Stimulated activated CD4-positive, alpha-beta T cell treated with anti-CD3 and anti-CD28 coated beads, TNF-alpha, amount 100 ng/mL, for 48 hours (primary cell): ENCODE results near the gene MYMK.
A peak's percentile ranks its signal among the peaks of the same experiment; 100 is the strongest.

Source experiments
- DNase-seq, 3 donors: peaks; one replicate each; pipeline ENCODE4 v3.0.0-alpha.2; 2020; ENCODE audit warnings: low read depth in 3 of 3

The MYMK gene

DNA sequence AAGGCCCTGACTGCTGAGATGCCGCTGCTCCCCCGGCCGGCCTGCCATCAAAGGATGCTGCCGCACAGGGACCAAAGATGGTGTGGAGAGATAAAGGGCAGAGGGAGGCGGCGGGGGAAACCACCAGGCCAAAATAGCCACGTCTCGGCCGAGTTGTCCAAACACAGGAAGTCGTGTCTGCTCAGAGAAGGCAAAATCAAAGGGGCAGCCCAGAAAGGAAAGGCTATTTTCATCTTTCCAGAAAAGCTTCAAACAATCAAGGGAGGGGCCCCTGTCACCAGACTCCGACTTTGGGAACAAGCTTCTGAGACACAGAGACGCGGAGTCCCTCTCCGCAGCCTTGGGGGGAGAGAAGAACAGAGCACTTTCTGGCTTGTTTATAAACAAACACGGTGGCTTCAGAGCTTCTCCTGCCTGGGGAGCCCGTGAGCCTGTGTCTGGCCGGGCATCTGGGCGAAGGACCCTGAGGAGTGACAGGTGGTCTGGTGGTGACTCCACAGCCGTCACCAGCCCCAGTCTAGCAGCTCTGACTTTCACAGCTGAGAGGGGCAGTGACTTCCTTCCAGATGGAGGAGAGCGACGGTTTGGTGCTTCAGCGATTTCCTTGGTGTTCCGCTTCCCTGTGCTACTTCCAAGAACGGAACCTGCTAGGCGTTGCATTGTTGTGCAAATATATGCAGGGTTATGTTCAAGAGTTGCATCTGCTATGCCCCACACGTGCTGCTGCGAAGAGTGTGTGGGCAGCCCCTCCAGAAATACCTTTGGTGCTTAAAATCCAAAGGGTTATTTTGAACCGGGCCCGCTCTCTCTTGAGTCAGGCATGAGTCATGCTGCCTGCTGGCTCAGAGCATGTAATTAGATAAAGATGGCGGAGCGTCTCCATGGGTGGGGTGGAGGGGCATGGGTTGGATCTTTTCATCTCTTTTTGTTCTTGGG lies 33.7 kb upstream of the MYMK start:
- peak in 2 of 3 donors; percentile 18 to 28 for DNase-seq

DNA sequence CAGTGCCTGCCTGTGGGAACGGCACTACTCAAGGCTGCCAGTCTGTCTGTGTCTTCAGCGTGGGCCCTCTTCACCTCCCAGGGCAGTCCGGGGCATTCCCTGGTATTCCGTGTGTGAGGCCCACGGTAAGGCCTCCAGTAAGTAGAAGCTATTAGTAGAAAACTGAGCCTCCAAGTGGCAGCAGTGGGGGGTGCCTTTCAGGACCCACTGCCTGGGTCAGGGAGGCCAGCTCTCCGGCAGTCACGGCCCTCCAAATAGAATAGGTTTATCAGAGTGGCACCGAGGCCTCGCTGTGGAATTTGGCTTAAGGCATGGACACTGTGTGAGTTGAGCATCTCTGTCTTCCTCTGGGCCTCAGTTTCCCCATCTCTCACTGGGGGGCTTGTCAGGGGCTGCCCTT lies 32.8 kb upstream of the MYMK start:
- no peak for DNase-seq

DNA sequence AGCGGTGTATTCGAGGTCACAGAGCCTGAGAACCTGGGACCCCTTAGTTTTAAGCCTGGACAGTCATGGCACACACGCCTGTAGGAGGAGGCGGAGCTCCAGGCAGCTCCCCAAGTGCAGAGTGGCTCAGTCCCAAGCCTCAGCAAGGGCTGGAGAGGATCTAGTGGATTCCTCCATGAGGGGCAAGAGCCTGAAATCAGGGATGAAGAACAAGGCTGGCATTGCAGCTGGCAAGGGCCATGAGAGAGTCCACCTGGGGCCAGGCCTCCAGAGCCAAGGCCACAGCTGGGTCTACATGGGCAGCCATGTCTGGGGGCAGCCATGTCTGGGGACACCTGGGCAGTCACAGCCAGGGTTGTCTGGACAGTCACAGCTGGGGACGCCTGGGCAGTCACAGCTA lies 31.6 kb upstream of the MYMK start:
- DNase-seq: no peak

DNA sequence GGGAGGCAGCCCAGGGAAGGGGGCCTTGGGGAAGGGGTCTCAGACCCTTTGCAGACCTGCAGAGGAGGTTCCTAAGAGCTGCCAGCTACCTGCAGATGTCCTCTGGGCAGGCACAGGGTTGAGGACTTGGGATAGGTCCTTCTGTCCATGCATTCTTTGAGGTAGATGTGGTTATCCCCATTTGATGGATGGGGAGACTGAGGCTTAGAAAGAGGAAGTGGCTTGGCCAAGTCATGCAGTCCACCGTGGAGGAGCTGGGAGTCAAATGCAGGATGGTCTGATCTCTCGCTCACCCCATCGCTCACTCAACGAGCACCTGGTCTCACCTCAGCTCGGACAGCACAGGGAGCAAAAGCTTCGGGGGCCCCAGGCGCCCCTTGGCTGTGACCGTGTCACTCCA lies 30.0 kb upstream of the MYMK start:
- DNase-seq: no peak

DNA sequence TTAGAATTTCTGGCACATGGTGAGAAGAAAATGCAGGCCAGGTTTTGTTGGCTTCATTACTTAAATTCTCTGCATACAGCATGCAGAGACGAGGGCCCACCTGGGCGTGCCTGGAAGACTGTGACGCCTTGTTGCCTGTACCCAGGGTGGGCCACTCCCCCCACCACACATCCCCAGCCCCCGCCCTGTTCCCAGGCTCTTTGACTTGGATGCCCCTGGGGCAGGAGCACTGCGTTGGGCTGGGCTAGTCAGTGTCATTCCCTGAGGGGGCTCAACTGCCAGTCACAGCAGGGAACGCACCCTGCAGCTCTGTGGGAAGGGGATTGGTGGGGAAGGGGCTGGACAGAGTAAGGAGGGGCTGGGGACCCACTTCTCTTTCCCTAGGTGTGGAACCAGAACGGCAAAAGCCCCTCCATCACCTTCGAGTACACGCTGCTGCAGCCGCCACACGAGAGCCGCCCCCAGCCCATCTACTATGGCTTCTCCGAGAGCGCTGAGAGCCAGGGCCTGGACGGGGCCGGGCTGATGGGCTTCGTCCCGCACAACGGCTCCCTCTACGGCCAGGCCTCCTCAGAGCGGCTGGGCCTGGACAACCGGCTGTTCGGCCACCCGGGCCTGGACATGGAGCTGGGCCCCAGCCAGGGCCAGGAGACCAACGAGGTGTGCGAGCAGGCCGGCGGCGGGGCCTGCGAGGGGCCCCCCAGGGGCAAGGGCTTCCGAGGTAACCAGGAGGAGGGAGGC lies 29.4 kb upstream of the MYMK start:
- DNase-seq: no peak

DNA sequence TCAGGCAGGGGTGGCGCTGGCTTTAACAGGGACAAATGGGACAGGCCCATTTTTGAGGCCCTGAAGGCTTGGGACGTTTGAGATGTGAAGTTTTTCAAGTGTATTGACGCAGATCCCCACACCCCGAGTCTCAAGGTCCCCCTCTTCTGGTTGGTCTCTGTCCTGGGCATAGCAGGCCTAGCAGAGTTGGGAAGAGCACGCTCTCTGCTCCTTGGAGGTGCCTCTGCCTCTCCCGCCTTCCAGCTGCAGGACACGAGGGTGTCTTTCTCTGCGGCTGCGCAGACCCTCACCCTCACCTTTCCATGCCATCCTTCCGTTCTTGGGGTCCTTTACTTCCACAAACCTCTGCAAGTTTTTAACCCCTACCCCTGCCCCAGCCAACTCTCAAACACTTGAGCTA lies 28.4 kb upstream of the MYMK start:
- no peak for DNase-seq

DNA sequence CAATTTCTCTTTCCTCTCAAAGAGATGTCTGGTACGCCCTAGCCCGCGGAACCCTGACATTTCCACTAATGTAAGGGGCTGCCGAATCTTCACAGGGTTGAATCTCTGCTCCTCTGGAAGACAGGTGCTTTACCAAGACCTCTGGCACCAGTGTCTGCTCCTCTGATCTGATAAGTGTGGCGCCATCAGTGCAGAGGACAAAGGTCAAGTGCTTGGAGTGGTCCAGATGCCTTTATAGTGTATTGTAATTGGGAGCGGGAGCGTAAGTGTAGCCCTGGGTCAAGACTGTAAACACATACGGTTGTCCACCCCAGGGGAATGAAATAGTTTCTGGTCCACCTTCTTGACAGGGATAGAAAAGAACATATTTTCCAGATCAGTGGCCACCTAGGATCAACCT lies 27.5 kb upstream of the MYMK start:
- DNase-seq: no peak

DNA sequence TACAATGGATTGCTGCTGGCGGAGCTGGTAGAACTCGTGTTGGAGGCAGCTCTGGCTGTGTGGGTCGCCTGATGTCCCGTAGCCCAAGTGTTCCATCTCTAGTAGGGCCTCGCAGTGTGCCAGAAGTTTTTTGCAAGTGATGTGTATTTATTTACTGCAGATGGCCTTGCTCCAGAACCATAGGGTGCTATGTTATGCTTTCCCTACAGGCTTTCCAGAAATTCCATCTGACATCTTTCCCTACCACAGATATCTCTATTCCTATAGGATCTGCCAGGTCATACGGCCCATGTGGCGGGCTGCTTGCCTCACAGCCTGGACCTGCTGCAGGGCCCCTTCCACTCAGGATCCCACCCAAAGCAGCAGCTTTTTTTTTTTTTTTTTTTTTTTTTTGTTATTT lies 26.7 kb upstream of the MYMK start:
- DNase-seq: no peak

DNA sequence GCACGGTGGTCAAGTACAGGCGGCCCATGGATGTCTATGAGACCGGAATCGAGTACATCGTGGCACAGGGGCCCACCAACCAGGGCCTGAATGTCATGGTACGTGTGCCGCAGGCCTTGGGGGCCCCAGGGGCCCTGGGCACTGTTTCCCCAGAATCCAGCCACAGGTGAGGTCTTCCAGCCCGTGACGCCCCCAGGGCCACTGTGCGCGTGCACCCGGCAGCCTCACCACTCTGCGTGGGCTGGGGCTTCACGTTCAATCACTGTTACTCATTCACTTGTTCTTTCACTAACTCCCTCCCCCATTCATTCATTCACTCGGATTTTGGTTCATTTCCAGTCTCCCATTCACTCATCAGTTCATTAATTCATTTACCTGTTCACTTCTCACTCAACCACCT lies 22.4 kb upstream of the MYMK start:
- DNase-seq: no peak

DNA sequence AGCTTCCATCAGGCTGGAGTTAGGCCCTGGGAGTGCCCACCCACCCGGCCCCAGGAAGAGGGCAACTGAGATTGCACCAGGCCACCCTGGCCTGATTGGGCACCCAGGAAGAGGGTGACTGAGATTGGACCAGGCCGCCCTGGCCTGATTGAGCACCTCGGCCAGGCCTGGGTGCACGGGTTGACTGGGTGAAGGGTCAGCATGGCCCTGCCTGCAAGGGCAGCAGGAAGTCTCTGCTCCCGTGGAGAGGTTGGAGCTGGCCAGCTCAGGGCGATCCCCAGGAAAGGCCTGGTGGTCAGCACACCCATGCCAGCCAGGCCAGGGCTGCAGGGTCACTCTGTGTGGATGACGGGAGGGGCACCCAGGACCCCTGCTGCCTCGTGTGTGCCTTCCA lies 21.5 kb upstream of the MYMK start:
- no peak for DNase-seq

DNA sequence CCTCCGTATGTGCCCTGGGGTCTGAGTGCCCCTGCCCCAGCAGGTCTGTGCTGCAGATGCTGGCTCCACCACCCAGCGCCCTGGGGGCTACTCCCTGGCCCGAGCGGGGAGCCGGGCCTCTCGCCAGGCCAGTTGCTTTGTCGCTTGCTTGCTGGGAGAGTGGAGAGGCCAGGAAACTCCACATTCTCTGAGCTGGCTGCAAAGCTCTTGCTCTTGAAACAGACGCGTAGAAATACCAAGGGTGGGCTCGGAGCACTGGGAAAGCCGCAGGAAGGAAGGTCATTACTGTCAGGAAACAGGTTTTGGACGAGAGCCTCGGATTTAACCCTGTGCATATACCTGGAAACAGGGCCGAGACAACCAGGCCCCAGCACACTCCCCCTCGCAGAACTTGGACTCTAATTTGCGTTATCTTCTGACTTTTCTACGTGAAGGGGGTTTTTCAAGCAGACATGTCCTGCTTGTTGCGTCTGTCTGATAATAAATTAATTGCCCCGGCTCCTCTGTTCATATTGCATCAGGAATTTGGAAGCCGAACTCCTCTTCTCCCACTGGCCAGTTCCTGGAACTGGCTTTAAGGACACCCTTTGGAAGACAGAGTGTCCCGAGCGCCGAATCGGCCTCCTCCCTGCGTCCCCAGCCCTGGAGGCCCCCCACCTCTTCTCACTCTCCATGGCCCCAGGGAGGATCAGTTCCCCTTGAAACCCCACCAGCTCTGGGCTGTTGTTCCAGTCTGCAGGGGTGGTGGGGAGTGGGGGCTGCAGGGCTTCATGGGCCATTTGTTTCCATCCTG lies 20.9 kb upstream of the MYMK start:
- DNase-seq: no peak

DNA sequence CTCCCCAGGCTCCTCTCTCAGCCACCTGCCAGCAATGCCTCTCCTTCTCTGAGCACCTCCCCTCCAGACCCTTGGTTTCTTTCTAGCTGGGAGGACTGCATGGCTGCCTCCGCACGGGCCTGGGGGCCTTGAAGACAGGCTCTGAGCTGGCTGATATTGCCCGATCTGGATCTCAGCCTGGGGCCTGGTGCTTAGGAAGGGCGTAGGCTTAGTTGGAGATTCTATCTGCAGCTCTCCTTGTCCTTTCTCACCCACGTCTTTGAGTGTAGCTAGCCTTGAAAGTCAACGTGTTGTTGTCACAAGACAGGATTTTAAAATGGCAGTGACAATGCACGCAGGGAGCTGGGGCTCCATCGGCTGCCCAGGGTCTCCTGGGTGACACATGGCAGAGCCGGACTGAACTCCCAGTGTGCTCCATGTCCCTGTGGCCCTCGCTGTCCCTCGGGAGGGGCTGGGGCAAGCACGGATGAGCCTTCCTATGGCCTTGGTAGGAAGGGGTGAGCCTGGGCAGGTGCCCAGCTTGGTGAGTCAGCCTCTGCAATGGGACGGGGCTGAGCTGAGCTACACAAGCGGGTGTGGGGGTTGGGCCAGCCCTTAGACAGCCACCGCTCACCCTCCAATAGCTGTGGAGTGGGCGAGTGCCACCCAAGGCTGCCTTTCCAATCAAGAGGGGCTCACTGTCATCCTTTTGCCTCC lies 19.2 kb upstream of the MYMK start:
- no peak for DNase-seq

DNA sequence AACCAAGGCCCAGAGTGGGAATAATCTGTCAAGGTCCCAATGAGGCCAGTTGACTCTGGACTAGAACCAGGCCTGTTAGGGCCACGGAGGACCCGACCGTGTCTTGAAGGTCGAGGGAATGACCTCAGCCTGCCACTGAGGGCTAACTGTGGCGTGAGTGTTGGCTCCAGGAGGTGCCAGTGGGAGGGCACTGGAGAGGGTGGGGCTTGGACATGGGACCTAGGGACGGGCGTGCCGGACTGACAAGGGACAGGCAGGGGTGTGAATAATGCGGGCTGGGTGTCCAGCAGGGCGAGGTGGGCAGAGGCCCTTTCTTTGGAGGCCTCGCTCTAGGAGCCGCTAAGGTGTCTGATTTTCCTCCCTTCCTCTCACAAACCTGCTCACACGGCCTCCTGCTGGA lies 17.2 kb upstream of the MYMK start:
- no peak for DNase-seq

DNA sequence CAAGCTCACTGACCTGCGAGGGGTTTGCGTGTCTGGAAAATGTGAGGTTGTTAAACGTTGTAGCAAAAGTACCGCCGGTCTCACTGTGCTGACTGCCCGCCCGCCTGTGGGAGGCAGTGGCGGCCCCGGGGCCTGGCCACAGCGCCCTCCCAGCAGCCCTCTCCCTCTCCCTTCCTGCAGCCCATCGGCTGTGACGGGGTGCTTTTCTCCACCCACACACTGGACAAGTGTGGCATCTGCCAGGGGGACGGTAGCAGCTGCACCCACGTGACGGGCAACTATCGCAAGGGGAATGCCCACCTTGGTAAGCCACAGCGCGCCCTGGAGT lies 15.9 kb upstream of the MYMK start:
- DNase-seq: no peak

DNA sequence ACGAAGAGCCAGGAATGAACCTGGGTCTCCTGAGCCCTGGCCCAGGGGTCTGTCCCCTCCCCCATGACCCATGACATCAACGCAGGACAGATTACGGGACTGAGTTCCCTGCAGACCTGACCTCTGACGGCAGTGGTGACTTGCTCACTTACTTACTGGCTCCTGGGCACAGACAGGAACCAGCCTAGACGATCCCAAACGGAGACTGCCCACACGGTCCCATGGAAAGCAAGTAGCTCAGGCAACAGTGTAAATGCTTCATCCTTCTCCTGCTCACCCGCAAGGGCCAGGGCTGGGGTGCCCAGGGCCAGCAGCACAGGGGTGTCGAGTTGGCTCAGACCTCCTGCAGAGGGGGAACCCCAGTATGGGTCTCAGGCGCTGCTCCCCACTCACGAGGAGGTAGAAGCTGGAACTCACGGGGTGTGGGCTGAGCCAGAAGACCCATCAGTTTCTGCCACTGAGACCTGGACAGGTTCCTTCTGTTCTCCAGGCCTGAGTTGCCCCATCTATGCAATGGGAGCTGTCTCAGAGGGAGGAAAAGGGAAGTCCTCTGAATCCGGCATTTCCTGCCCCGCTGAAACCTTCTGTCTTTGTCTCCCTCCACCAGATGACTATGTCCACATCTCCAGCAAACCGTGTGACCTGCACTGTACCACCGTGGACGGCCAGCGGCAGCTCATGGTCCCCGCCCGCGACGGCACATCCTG lies 15.4 kb upstream of the MYMK start:
- no peak for DNase-seq

DNA sequence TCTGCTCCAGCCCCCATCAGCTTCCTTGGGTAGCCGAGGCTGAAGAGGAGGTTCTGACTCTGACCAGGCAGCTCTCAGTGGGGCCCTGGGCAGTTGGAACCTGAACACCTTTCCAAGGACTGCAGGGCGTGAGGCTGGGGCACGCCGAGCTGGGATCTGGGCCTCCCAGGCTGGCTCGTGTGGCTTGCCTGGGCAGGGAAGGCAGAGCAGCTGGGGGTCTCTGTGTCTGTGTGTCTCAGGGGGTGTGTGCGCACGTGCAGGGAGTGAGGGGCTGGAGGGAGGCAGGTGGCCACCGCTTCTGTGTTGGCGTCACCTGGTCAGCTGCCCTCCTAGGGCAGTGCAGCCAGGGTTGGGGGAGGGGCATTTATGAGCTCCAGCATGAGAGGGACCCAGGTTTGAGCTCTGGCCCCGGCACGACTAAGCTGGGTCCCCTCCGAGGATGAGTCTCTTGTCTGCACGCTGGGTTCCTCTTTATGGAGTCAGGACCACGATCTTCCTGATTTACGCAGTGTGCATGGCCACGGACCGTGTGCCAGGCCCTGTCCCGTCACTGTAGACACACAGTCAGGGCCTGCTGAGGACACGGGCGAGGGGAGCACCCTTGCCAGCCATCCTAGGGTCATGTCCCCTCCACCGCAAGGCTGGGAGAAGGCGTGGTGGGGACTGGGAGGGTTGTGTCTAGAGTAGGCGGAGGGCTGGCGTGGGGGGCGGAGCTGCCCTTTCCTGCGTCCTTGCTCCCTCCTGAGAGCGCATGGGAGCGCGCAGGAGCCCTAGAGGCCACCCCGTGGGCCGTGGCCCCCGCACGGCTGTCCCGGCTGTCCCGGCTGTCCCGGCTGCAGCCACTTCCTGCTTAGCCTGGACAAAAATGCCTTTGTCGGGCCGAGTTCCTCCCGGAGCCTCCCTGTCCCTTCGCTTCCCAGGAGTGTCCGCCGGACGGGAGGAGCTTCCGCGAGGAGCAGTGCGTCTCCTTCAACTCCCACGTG lies 14.4 kb upstream of the MYMK start:
- no peak for DNase-seq

DNA sequence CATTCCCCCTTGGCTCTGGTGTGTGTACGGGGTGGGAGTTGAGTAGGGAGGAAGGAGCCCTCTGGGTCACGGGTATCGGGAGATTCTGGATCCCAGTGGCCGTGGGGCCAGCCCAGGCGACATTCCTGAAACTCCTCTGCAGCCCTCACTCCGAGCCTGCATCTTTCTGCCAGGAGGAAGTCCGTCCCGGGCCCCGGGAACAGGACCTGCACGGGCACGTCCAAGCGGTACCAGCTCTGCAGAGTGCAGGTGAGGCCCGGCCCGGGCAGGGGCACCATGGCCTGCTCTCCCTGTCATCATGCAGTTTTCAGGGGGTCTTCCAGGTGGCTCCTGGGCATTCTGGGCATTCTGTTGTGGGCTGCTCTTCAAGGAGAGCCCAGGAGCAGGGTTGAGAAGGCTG lies 13.4 kb upstream of the MYMK start:
- DNase-seq: no peak

DNA sequence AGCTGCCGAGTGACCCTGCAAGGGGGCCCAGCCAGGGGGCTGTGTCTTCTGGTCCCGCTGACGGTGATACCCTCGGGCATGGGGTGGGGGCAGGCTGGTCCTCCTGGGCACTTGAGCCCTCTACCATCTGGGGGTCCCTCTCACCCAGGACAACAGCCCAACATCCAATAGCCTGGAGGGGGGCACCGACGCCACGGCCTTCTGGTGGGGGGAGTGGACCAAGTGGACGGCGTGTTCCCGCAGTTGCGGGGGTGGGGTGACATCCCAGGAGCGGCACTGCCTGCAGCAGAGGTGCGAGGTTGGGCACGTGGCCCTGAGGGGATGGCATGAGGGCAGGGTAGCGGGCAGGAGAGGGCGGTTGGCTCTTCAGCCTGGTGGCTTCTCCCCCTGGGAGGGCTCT lies 12.5 kb upstream of the MYMK start:
- DNase-seq: no peak

DNA sequence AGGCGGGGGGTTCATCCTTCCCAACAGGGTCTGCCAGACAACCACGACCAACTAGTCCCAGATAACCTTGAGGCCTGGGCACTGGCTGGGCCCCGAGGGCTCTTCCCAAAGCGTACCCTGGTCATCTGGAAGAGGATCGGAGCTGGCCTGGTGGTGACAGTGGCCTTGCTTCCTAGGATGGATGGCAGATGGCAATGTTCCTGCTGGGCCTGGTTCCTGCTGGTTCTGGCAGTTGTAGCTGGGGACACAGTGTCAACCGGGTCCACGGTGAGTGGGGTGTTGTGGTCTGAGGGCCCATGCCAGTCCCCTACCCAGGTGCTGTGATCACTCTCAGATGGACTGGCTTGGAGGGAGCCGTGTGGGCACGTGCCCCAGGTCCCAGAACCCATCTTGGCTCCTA lies 11.8 kb upstream of the MYMK start:
- no peak for DNase-seq

DNA sequence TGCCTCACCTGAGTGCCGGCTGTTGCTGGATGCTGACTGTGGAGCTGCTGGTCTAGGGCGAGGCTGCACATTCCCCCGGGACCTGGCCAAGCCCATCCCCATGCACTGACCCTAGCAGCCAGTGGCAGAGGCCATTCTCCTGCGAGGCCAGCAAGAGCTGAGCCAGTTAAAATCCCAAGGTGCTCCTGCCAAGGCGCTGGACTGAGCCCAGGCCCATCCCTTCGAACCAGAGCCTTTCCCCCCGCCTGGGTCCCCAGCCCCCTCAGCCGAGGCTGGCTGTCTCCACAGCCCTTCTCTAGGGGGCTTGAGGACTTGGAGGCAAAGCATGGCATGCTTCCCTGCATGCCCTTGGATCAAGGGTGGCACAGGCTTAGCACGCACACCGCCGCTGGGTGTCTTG lies 11.3 kb upstream of the MYMK start:
- DNase-seq: no peak
